Adrenal gland (tissue), 12 donors: ENCODE data around the gene FAHD1. TPM values are rescaled to one million over a fixed set of nuclear protein-coding genes. Genes with fewer than 3 reads are reported as not detected.

Experiments used
- DNase-seq, 7 donors: peaks; one replicate each; pipeline ENCODE4 v3.0.0-alpha.2; 2019 to 2020
- H3K27ac ChIP-seq, 5 donors: fragments of 200-600 bp; sonication (generic) in 4 of 5; 1 replicate in 3 of 5; 2 replicates in 2 of 5; pipeline versions ENCODE4 v1.5.1 to v1.8.0; 2016 to 2020; ENCODE audit warnings: mild to moderate bottlenecking in 1 of 5
- H3K27me3 ChIP-seq: fragments of 200-600 bp; 2 replicates; pipeline ENCODE4 v1.8.0; 2021
- H3K36me3 ChIP-seq, 2 donors: fragments of 200-600 bp; replicated peaks in 1 of 2; 1 replicate in 1 of 2; 2 replicates in 1 of 2; pipeline versions ENCODE4 v1.5.1 to v1.8.0; 2018 to 2022
- H3K4me1 ChIP-seq, 2 donors: fragments of 200-600 bp; replicated peaks in 1 of 2; 1 replicate in 1 of 2; 2 replicates in 1 of 2; pipeline versions ENCODE4 v1.5.1 to v1.8.0; 2018 to 2021
- H3K4me3 ChIP-seq, 4 donors: fragments of 200-600 bp; sonication (generic) in 3 of 4; one replicate each; pipeline ENCODE4 v1.5.1; 2016 to 2018
- H3K9me3 ChIP-seq, 3 donors: fragments of 200-600 bp; sonication (generic) in 1 of 3; replicated peaks in 1 of 3; 1 replicate in 2 of 3; 2 replicates in 1 of 3; pipeline versions ENCODE4 v1.5.1 to v1.8.0; 2016 to 2021
- CTCF ChIP-seq, 6 experiments: fragments of 450-650 bp in 4 of 6; fragments of 200-600 bp in 2 of 6; sonication (generic) in 1 of 6; IDR thresholded peaks; 1 replicate in 5 of 6; 2 replicates in 1 of 6; pipeline versions ENCODE4 v1.5.1 to v1.8.0; 2016 to 2021; ENCODE audit warnings: antibody characterized with exemption in 6 of 6, mild to moderate bottlenecking in 2 of 6, moderate library complexity in 1 of 6
- POLR2A ChIP-seq, 2 donors: fragments of 450-650 bp; IDR thresholded peaks; one replicate each; pipeline ENCODE4 v1.6.1; 2017; ENCODE audit warnings: antibody characterized with exemption in 2 of 2, mild to moderate bottlenecking in 2 of 2, moderate library complexity in 1 of 2
- WGBS, 4 donors: extraction: QIAGEN DNeasy Blood & Tissue Kit in 2 of 4; methylation state at CpG; one replicate each; pipeline versions ENCODE4 v1.1.5 to v1.1.7; 2013 to 2017; 5-methylcytosine and 5-hydroxymethylcytosine counted together
- intact Hi-C, 2 donors: fragments of 100-400 bp; cut with DNase I; formaldehyde crosslinking; loops; one replicate each; pipeline versions ENCODE4 v1.14.1 to v1.15.0; 2022 to 2023
- polyA plus RNA-seq, 3 donors: library from polyadenylated mRNA; stranded (reverse); fragments of 200-250 nt in 2 of 3; fragments of 350-450 nt in 1 of 3; fragmentation: Illumina TruSeq in 1 of 3; extraction: RNeasy Lipid Tissue Mini Kit (QIAGEN cat#74804) in 1 of 3; gene quantifications; one replicate each; pipeline ENCODE4 v1.2.3, GENCODE V29; 2013 to 2014
- total RNA-seq, 9 donors: library from RNA; depleted of rRNA in 4 of 9; stranded (reverse); fragments of >200 nt in 4 of 9; fragments of 120-200 nt in 1 of 9; fragmentation: NEBNext Ultra II Directional in 1 of 9; extraction: Animal tissue kit (Norgen Biotek cat#: 25700) in 1 of 9; gene quantifications; one replicate each; pipeline versions ENCODE4 v1.1.0 to v1.2.4, GENCODE V29; 2013 to 2023
- donor health status: healthy with polysubstance abuse.
- donor health status: Bipolar disorder and iron deficiency.
- donor health status: DM: yes; HTN: yes; CAD: no.
- donor health status: DM: no; HTN: no; CAD: no.
- donor health status: DM: no; HTN: no; CAD: no.
- donor health status: DM: yes; HTN: yes; CAD: no.

The FAHD1 gene
- total and polyA plus RNA-seq, 12 donors: 15.2 to 140 (median 51.1) TPM

DNA sequence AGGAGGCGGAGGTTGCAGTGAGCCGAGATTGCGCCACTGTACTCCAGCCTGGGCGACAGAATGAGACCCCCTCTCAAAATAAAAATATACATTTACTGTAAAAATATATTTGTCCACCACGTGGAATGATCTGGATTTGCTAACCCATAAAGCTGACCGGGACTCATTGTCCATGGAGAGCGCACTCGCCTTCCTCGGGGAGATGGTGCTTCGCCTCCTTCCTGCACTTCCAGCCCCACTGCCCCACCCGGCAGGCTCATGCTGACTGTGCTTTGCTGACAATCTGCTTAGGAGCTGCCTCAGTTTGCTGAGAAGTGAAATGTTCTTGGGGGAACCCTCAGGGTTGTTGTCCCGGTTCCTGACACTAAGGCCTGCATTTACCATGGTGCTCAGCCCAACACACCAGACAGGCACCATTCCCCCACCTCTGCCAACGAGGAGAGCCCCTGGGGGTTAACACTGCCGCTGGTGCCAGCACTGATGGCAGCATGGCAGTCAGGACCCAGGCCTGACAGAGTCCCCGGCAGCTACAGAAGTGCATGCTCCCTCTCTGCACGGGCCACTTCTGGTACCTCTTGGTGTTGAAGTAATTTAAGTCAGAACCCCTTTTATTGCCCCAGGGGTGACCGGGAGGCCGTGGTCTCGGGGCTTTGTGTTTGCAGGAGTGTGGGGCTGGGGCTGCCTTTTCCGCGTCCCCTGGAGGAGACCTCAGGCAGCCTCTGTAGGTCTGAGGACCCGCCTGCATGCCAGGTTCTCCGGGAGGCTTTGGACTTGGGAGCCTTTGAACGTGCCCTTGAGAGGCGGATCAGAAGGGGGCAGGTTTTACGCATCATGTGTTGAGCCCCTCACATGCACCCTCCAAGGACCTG is 41.8 kb upstream of the FAHD1 start:
- Histone ChIP-seq H3K27ac (no peak overlapping the region), H3K36me3 (peaks cover 0 to 32% of the 10 kb centered on the region in 2 donors), H3K9me3 (no peaks in the 10 kb centered on the region), H3K4me1 (peaks cover 15 to 16% of the 10 kb centered on the region in 2 donors), H3K27me3 (no peaks in the 10 kb centered on the region), H3K4me3 (no peak overlapping the region)
- TF ChIP-seq POLR2A (IDR thresholded peaks at IDR 0.05) (no peak), CTCF (IDR thresholded peaks at IDR 0.05) (no peak)
- WGBS, 4 donors: 85 to 90% (median 89%) methylated on average over 17 to 26 of the region's 26 CpGs
- intact Hi-C loops: no loop called here
- peak in 2 of 7 donors; percentile 19 to 21 for DNase-seq

- TF ChIP-seq POLR2A (IDR thresholded peaks at IDR 0.05) (no peak), CTCF (IDR thresholded peaks at IDR 0.05) (no peak)
- 83 to 88% (median 87%) methylated on average over 12 to 14 of the region's 14 CpGs; no CpG with 5 or more reads in 1 of the 4 donors for WGBS, 4 donors
- H3K4me3 ChIP-seq: no peak overlapping the region
- DNase-seq: peak in 2 of 7 donors; percentile 15 to 16
- no peaks in the 10 kb centered on the region for H3K9me3 ChIP-seq
- no peak overlapping the region for H3K27ac ChIP-seq
- H3K4me1 ChIP-seq: peaks cover 10 to 11% of the 10 kb centered on the region in 2 donors
- H3K27me3 ChIP-seq: no peaks in the 10 kb centered on the region
- peaks cover 0 to 32% of the 10 kb centered on the region in 2 donors for H3K36me3 ChIP-seq
- intact Hi-C loops: no loop called here
These were observed 41.2 kb upstream of the FAHD1 start for GRCh38 chr16:1785846-1786170.

DNA sequence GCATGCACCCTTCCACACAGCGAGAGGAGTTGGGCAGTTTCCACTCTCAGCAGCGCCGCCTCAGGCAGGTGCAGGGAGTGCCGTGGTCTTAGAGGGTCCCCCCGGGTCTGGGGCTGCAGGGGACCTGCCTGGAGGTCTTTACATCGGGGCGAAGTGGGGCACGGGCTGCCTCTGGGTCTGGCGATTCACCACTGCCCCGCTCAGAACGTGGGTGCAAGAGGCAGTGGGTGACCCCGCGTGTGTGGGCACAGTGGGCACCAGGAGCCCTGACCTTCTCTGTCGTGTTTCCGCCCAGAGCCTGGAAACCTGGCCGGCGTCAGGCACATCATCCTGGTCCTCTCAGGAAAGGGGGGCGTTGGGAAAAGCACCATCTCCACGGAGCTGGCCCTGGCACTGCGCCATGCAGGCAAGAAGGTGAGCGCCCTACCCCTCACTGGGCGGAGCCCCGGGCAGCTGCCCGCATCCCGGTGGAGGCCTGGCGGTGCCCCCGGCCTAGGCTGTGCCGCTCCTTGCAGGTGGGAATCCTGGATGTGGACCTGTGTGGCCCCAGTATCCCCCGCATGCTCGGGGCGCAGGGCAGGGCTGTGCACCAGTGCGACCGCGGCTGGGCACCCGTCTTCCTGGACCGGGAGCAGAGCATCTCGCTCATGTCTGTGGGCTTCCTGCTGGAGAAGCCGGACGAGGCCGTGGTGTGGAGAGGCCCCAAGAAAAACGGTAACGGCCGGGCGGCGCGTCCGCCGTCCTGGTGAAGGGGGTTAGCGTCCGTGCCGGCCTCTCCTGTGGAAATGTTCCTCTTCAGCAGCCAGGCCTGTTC is 40.6 kb upstream of the FAHD1 start:
- no peak for TF ChIP-seq CTCF (IDR thresholded peaks at IDR 0.05)
- no peak for TF ChIP-seq POLR2A (IDR thresholded peaks at IDR 0.05)
- Histone ChIP-seq H3K4me1 (peaks cover 4% of the 10 kb centered on the region in 2 donors), H3K4me3 (no peak overlapping the region), H3K27me3 (no peaks in the 10 kb centered on the region), H3K27ac (no peak overlapping the region), H3K36me3 (peaks cover 0 to 32% of the 10 kb centered on the region in 2 donors), H3K9me3 (no peaks in the 10 kb centered on the region)
- intact Hi-C loops: no loop called here
- 86 to 91% (median 89%) methylated on average over 11 to 51 of the region's 51 CpGs for WGBS, 4 donors
- peak in 5 of 7 donors; percentile 11 to 53 (median 24) for DNase-seq

DNA sequence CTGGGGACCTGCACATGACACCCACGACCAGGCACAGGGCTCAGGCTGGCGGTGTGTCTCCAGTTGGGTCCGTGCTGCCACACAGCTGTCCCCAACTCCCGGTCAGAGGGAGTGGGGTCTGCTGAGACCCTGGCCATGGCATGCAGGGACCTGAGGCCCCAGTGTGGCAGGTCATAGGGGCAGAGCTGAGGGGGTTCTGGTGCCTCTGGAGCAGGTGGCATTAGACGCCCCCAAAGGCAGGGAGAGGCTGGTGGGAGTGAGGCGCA is 40.0 kb upstream of the FAHD1 start:
- no peak overlapping the region for H3K4me3 ChIP-seq
- no peak for TF ChIP-seq POLR2A (IDR thresholded peaks at IDR 0.05)
- TF ChIP-seq CTCF (IDR thresholded peaks at IDR 0.05): no peak
- H3K4me1 ChIP-seq: no peaks in the 10 kb centered on the region
- no peaks in the 10 kb centered on the region for H3K9me3 ChIP-seq
- no peak overlapping the region for H3K27ac ChIP-seq
- DNase-seq: peak in 1 of 7 donors; percentile 15
- H3K36me3 ChIP-seq: peaks cover 0 to 32% of the 10 kb centered on the region in 2 donors
- WGBS, 4 donors: 80 to 91% (median 89%) methylated on average over 2 to 6 of the region's 6 CpGs
- intact Hi-C loops: no loop called here
- no peaks in the 10 kb centered on the region for H3K27me3 ChIP-seq
